ENCODE results near the gene ELMOD3.

The ELMOD3 gene

DNA sequence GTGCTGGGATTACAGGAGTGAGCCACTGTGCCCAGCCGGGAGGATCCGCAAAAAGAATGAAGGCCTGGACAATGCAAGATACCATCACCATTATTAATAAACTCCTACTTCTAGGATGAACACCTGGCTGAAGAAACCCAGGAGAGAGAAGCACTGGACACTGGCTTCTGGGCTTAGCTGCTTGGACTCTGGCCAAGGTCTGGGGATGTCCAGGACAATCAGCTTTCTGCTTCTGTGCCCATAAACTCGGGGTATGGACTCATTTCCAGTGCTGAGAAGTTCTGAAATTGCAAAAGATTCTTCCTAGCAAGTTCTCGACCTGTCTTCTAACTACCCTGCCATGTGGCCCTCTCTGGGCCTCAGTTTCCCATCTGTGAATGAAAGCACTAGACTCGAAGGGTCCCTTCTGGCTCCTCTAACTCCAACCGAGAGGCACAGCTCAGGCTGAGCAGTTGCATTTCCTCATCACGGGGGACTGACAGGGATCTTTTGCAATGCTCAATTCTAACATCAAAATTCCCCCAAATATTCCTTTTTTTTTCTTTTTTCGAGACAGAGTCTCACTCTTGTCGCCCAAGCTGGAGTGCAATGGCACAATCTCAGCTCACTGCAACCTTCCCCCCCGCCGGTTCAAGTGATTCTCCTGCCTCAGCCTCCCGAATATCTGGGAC is 61.5 kb downstream of the ELMOD3 start:
- TF ChIP-seq HOXC10 (CRISPR knock-in tag; IDR thresholded peaks at IDR 0.05): no peak
- no peak for TF ChIP-seq HOXA7 (CRISPR knock-in tag; IDR thresholded peaks at IDR 0.05; ENCODE audit: borderline replicate concordance)
- Histone ChIP-seq H3K27ac (ENCODE audit: extremely low read depth, low read depth, low read length) (no peak overlapping the region), H3K36me3 (ENCODE audit: control insufficient read depth in 2 of 2, insufficient read depth in 1 of 2, low read length in 2 of 2) (no peaks in the 10 kb centered on the region), H3K4me1 (ENCODE audit: control insufficient read depth, insufficient read depth, low read length) (peaks cover 4% of the 10 kb centered on the region), H3K4me3 (ENCODE audit: low read depth, low read length) (no peak overlapping the region), H3K9me3 (ENCODE audit: control insufficient read depth, insufficient read depth, low read depth, low read length) (no peaks in the 10 kb centered on the region)
- POLR2A ChIA-PET: interaction anchor here (1.2 to 1.3 kb wide), 2 partner anchors 123 to 146 kb away, joined by 3 to 5 read pairs; partner anchors contain the start of genes GGCX and MAT2A
- CTCF ChIA-PET: no interaction called here

DNA sequence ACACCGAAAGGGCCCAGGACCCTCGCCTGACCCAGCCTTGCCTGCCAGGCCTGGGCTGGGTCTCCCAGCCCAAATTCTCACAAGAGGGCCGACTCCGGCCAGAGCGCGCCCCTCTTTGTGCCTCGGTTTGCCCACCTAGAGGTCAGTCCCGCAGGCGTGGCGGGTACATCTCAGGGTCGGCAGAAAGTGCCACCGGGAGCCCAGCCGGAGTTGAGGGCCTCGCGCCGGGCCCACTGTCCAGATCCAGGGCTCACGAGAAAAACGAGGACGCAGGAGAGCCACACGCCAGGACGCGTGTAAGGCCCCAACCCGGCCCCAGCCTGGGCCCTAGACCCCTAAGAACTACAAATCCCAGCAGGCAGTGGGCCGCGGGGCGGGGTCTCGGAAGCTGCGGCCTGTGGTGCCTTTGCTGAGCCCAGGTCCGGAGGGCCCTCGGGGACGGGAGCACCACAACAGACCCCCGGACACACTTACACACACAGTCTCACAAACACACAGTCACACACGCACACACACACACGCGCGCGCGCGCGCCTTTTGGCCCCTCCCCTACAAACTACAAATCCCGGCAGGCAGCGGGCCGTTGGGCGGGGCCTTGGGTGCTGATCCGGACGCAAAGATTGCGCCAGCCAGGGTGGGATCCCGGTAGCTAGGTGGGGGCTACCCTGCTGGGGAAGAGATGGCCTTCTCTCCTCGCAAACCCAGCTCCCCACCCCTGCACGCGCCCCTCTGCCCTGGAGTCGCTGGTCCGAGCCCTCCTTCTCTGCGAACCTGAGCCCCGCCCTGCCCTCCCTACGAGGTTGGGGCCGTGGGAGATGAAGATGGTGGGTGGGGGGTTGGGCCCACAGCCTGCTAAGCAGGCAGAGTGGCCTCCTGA is 63.8 kb downstream of the ELMOD3 start, which contains the start of gene SH2D6:
TSS of gene SH2D6 (plus strand) at position 583 of the 877 bp plus-strand sequence. CDS start 10,752 bp downstream, outside the sequence.
- CTCF ChIA-PET: interaction anchor here (0.6 to 4.2 kb wide), 9 partner anchors 16 to 465 kb away, joined by 3 to 144 read pairs (median 4); partner anchors contain the start of gene MAT2A
- Histone ChIP-seq H3K4me1 (ENCODE audit: control insufficient read depth, insufficient read depth, low read length) (peaks cover 4% of the 10 kb centered on the region), H3K27ac (ENCODE audit: extremely low read depth, low read depth, low read length) (peak within 1 kb of the TSS; percentile 93), H3K4me3 (ENCODE audit: low read depth, low read length) (peak within 1 kb of the TSS; percentile 57), H3K36me3 (ENCODE audit: control insufficient read depth in 2 of 2, insufficient read depth in 1 of 2, low read length in 2 of 2) (no peaks in the 10 kb centered on the region), H3K9me3 (ENCODE audit: control insufficient read depth, insufficient read depth, low read depth, low read length) (no peaks in the 10 kb centered on the region)
- POLR2A ChIA-PET: interaction anchor here (0.6 to 6.2 kb wide), 14 partner anchors 19 to 280 kb away, joined by 3 to 87 read pairs (median 6); partner anchors contain the start of genes C2orf68, ELMOD3, GGCX and MAT2A
- TF ChIP-seq ZNF2 (tag by site-specific recombination; IDR thresholded peaks at IDR 0.05) (peak; percentile 43; the same call in 1 of the 2 replicates), GLIS2 (tag by site-specific recombination; IDR thresholded peaks at IDR 0.05) (peak; percentile 69), PRDM4 (tag by site-specific recombination; IDR thresholded peaks at IDR 0.05) (0 out of 2 replicates have a peak, but pooled peaks have one; percentile 11), ZNF670 (tag by site-specific recombination; IDR thresholded peaks at IDR 0.05; ENCODE audit: low read depth) (no peak), ZNF391 (tag by site-specific recombination; IDR thresholded peaks at IDR 0.05; ENCODE audit: borderline replicate concordance, low read depth) (no peak), ZNF248 (tag by site-specific recombination; IDR thresholded peaks at IDR 0.05) (no peak), ZNF394 (tag by site-specific recombination; IDR thresholded peaks at IDR 0.05; ENCODE audit: borderline replicate concordance) (peak; percentile 43; the same call in 1 of the 2 replicates), YY1 (tag by site-specific recombination; IDR thresholded peaks at IDR 0.05) (peak; percentile 28; the same call in 1 of the 2 replicates), ZNF324 (tag by site-specific recombination; IDR thresholded peaks at IDR 0.05) (peak; percentile 76; the same call in 1 of the 2 replicates), ZNF830 (tag by site-specific recombination; IDR thresholded peaks at IDR 0.05; ENCODE audit: low read depth) (no peak), ZNF76 (tag by site-specific recombination; IDR thresholded peaks at IDR 0.05; ENCODE audit: borderline replicate concordance, low read depth) (peak; percentile 98), ZFP69B (tag by site-specific recombination; IDR thresholded peaks at IDR 0.05) (peak; percentile 72), ZFHX2 (tag by site-specific recombination; conservative IDR thresholded peaks at IDR 0.05) (peak; percentile 64), ZBTB20 (tag by site-specific recombination; IDR thresholded peaks at IDR 0.05) (peak; percentile 81; the same call in 1 of the 2 replicates), ZNF362 (tag by site-specific recombination; IDR thresholded peaks at IDR 0.05) (no peak), KLF7 (tag by site-specific recombination; IDR thresholded peaks at IDR 0.05; ENCODE audit: borderline replicate concordance) (peak; percentile 89; the same call in 1 of the 2 replicates), ZNF639 (tag by site-specific recombination; IDR thresholded peaks at IDR 0.05) (no peak), ZNF660 (tag by site-specific recombination; IDR thresholded peaks at IDR 0.05) (0 out of 2 replicates have a peak, but pooled peaks have one; percentile 11)
- TF ChIP-seq, protein P1, sequence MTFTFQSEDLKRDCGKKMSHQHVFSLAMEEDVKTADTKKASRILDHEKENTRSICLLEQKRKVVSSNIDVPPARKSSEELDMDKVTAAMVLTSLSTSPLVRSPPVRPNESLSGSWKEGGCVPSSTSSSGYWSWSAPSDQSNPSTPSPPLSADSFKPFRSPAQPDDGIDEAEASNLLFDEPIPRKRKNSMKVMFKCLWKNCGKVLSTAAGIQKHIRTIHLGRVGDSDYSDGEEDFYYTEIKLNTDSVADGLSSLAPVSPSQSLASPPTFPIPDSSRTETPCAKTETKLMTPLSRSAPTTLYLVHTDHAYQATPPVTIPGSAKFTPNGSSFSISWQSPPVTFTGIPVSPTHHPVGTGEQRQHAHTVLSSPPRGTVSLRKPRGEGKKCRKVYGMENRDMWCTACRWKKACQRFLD (tag by site-specific recombination; IDR thresholded peaks at IDR 0.05): no peak
- TF ChIP-seq, protein P2, sequence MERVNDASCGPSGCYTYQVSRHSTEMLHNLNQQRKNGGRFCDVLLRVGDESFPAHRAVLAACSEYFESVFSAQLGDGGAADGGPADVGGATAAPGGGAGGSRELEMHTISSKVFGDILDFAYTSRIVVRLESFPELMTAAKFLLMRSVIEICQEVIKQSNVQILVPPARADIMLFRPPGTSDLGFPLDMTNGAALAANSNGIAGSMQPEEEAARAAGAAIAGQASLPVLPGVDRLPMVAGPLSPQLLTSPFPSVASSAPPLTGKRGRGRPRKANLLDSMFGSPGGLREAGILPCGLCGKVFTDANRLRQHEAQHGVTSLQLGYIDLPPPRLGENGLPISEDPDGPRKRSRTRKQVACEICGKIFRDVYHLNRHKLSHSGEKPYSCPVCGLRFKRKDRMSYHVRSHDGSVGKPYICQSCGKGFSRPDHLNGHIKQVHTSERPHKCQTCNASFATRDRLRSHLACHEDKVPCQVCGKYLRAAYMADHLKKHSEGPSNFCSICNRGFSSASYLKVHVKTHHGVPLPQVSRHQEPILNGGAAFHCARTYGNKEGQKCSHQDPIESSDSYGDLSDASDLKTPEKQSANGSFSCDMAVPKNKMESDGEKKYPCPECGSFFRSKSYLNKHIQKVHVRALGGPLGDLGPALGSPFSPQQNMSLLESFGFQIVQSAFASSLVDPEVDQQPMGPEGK (tag by site-specific recombination; IDR thresholded peaks at IDR 0.05): peak; percentile 78

Measured in HEK293 (cell line).